GM23248 (cell line): ENCODE results near the gene MVD. TPM values are rescaled to one million over a fixed set of nuclear protein-coding genes. Genes with fewer than 3 reads are reported as not detected.

Experiments used
- DNase-seq: peaks from one replicate; pipeline ENCODE4 v3.0.0-alpha.2; 2015
- H2AFZ ChIP-seq: fragments of 200-600 bp; sonication (generic); 2 replicates; pipeline ENCODE4 v1.6.1; 2016; ENCODE audit warnings: antibody characterized with exemption
- H3F3A ChIP-seq: fragments of 200-600 bp; sonication (generic); 2 replicates; pipeline ENCODE4 v1.6.1; 2016; ENCODE audit warnings: mild to moderate bottlenecking, antibody characterized with exemption, mixed run types; ENCODE audit not compliant: insufficient read depth
- H3K27ac ChIP-seq: fragments of 200-600 bp; sonication (generic); 2 replicates; pipeline ENCODE4 v1.5.1; 2016; ENCODE audit warnings: mild to moderate bottlenecking
- H3K27me3 ChIP-seq: fragments of 200-600 bp; sonication (generic); replicated peaks from 2 replicates; pipeline ENCODE4 v1.6.1; 2016; ENCODE audit warnings: mild to moderate bottlenecking; ENCODE audit not compliant: insufficient read depth
- H3K36me3 ChIP-seq: fragments of 200-600 bp; sonication (generic); 2 replicates; pipeline ENCODE4 v1.6.1; 2016; ENCODE audit warnings: low read depth, mild to moderate bottlenecking
- H3K4me1 ChIP-seq: fragments of 200-600 bp; sonication (generic); 2 replicates; pipeline ENCODE4 v1.6.1; 2016; ENCODE audit warnings: mild to moderate bottlenecking; ENCODE audit not compliant: insufficient read depth
- H3K4me2 ChIP-seq: fragments of 200-600 bp; sonication (generic); one replicate; pipeline ENCODE4 v1.6.1; 2016; ENCODE audit warnings: mild to moderate bottlenecking; ENCODE audit not compliant: unreplicated experiment
- H3K4me3 ChIP-seq: fragments of 200-600 bp; sonication (generic); 2 replicates; pipeline ENCODE4 v1.5.1; 2016; ENCODE audit warnings: mild to moderate bottlenecking
- H3K79me2 ChIP-seq: fragments of 200-600 bp; sonication (generic); 2 replicates; pipeline ENCODE4 v1.6.1; 2016; ENCODE audit warnings: mild to moderate bottlenecking; ENCODE audit not compliant: insufficient read depth
- H3K9ac ChIP-seq: fragments of 200-600 bp; sonication (generic); 2 replicates; pipeline ENCODE4 v1.6.1; 2016; ENCODE audit warnings: mild to moderate bottlenecking
- H3K9me2 ChIP-seq: fragments of 200-600 bp; sonication (generic); 2 replicates; pipeline ENCODE4 v1.6.1; 2016; ENCODE audit warnings: mixed run types, mild to moderate bottlenecking, moderate library complexity; ENCODE audit not compliant: insufficient read depth
- H3K9me3 ChIP-seq: fragments of 200-600 bp; sonication (generic); one replicate; pipeline ENCODE4 v1.6.1; 2017; ENCODE audit warnings: low read depth
- H4K20me1 ChIP-seq: fragments of 200-600 bp; sonication (generic); 2 replicates; pipeline ENCODE4 v1.6.0; 2016; ENCODE audit not compliant: insufficient read depth
- EZH2 ChIP-seq: fragments of 200-600 bp; sonication (generic); IDR thresholded peaks from 2 replicates; pipeline ENCODE4 v1.6.1; 2018; ENCODE audit warnings: antibody characterized with exemption, mild to moderate bottlenecking; ENCODE audit not compliant: insufficient read depth, poor library complexity, severe bottlenecking
- EZH2phosphoT487 ChIP-seq: fragments of 200-600 bp; sonication (generic); IDR thresholded peaks from 2 replicates; pipeline ENCODE4 v1.6.1; 2018; ENCODE audit warnings: antibody characterized with exemption, moderate library complexity, mild to moderate bottlenecking, low read depth; ENCODE audit not compliant: insufficient read depth
- WGBS, 2 experiments: methylation state at CpG; one replicate each; pipeline ENCODE4 v1.1.6; 2015 to 2017; ENCODE audit warnings: low lambda C conversion rate in 2 of 2, low coverage in 1 of 2; ENCODE audit errors: missing lambda C conversion rate in 2 of 2; 5-methylcytosine and 5-hydroxymethylcytosine counted together
- in situ Hi-C: fragments of 300-500 bp; cut with MboI; formaldehyde crosslinking; loops from 2 replicates; pipeline ENCODE4 v1.15.0; 2020
- polyA plus RNA-seq: library from polyadenylated mRNA; unstranded; fragments of >200 nt; fragmentation: Nextera tagmentation; extraction: Ambion mirVana; gene quantifications from 2 replicates; pipeline ENCODE4 v1.2.1, GENCODE V29; 2016
- total RNA-seq: library from RNA; depleted of rRNA; stranded (reverse); fragments of >200 nt; shearing (Covaris generic); gene quantifications from 2 replicates; pipeline ENCODE4 v1.2.3, GENCODE V29; 2014

MVD gene
- total and polyA plus RNA-seq, 2 experiments from 2014 or later = 25.0 to 27.4 TPM

GRCh38 chr16:88653596-88654362 is 9.1 kb downstream of the MVD start:
- no peak overlapping the region for H2AFZ ChIP-seq
- TF ChIP-seq EZH2phosphoT487 (no peak), EZH2 (no peak)
- WGBS, 2 experiments = 82 to 85% methylated on average over 32 of the region's 32 CpGs
- H3K27ac ChIP-seq = no peak overlapping the region
- H3K79me2 ChIP-seq = no peaks in the 10 kb centered on the region
- no peak for DNase-seq
- H3F3A ChIP-seq = no peaks in the 10 kb centered on the region
- H3K9ac ChIP-seq = no peak overlapping the region
- no peak overlapping the region for H3K4me2 ChIP-seq
- H4K20me1 ChIP-seq = no peaks in the 10 kb centered on the region
- no peaks in the 10 kb centered on the region for H3K9me2 ChIP-seq
- H3K27me3 ChIP-seq = no peaks in the 10 kb centered on the region
- in situ Hi-C loops = no loop called here
- H3K9me3 ChIP-seq = no peaks in the 10 kb centered on the region
- no peaks in the 10 kb centered on the region for H3K4me1 ChIP-seq
- no peak overlapping the region for H3K4me3 ChIP-seq
- no peaks in the 10 kb centered on the region for H3K36me3 ChIP-seq

- in situ Hi-C loops = no loop called here
Observed at GRCh38 chr16:88653101-88653500, 9.8 kb downstream of the MVD start.

GRCh38 chr16:88652762-88653063 is 10.2 kb downstream of the MVD start:
- no peaks in the 10 kb centered on the region for H3K9me3 ChIP-seq
- H4K20me1 ChIP-seq = no peaks in the 10 kb centered on the region
- no peak overlapping the region for H3K4me2 ChIP-seq
- no peaks in the 10 kb centered on the region for H3F3A ChIP-seq
- no peaks in the 10 kb centered on the region for H3K9me2 ChIP-seq
- H3K4me3 ChIP-seq = no peak overlapping the region
- H3K79me2 ChIP-seq = no peaks in the 10 kb centered on the region
- no peak overlapping the region for H2AFZ ChIP-seq
- H3K36me3 ChIP-seq = no peaks in the 10 kb centered on the region
- WGBS, 2 experiments = 95 to 100% methylated on average over 5 to 8 of the region's 8 CpGs
- H3K4me1 ChIP-seq = no peaks in the 10 kb centered on the region
- DNase-seq = no peak
- H3K27me3 ChIP-seq = no peaks in the 10 kb centered on the region
- TF ChIP-seq EZH2 (no peak), EZH2phosphoT487 (no peak)
- no peak overlapping the region for H3K9ac ChIP-seq
- no peak overlapping the region for H3K27ac ChIP-seq
- in situ Hi-C loops = no loop called here

More at GRCh38 chr16:88653101-88653500, 9.8 kb downstream of the MVD start:
- no peak overlapping the region for H3K9ac ChIP-seq
- WGBS, 2 experiments = 89 to 90% methylated on average over 12 to 13 of the region's 13 CpGs
- no peaks in the 10 kb centered on the region for H3K9me2 ChIP-seq
- no peak overlapping the region for H3K27ac ChIP-seq
- no peaks in the 10 kb centered on the region for H3K27me3 ChIP-seq
- TF ChIP-seq EZH2 = no peak
- TF ChIP-seq EZH2phosphoT487 = no peak
- no peak overlapping the region for H3K4me2 ChIP-seq
- no peaks in the 10 kb centered on the region for H3K79me2 ChIP-seq
- H3K4me1 ChIP-seq = no peaks in the 10 kb centered on the region
- no peaks in the 10 kb centered on the region for H3K9me3 ChIP-seq
- H2AFZ ChIP-seq = no peak overlapping the region
- no peaks in the 10 kb centered on the region for H4K20me1 ChIP-seq
- H3K4me3 ChIP-seq = no peak overlapping the region
- no peak for DNase-seq
- H3K36me3 ChIP-seq = no peaks in the 10 kb centered on the region
- no peaks in the 10 kb centered on the region for H3F3A ChIP-seq

- no peak for DNase-seq
- Histone ChIP-seq H3K27ac (no peak overlapping the region), H3K4me3 (no peak overlapping the region), H3F3A (no peaks in the 10 kb centered on the region), H3K27me3 (no peaks in the 10 kb centered on the region), H4K20me1 (no peaks in the 10 kb centered on the region), H3K4me2 (no peak overlapping the region), H3K36me3 (no peaks in the 10 kb centered on the region), H2AFZ (no peak overlapping the region), H3K9me2 (no peaks in the 10 kb centered on the region), H3K79me2 (no peaks in the 10 kb centered on the region), H3K4me1 (no peaks in the 10 kb centered on the region), H3K9me3 (no peaks in the 10 kb centered on the region), H3K9ac (no peak overlapping the region)
- no peak for TF ChIP-seq EZH2
- TF ChIP-seq EZH2phosphoT487 = no peak
- in situ Hi-C loops = no loop called here
- WGBS, 2 experiments = 92 to 94% methylated on average over 22 to 23 of the region's 29 CpGs
Observed at GRCh38 chr16:88651989-88652761, 10.7 kb downstream of the MVD start.
